GM12878 (cell line): Measurements from ENCODE around the gene KDM5C. TPM values are rescaled to one million over a fixed set of nuclear protein-coding genes. Genes with fewer than 3 reads are reported as not detected.

ENCODE experiments used
- ATAC-seq: fragments of 200-7000 bp; cut with Tn5 transposase; 3 replicates; pipeline ENCODE4 v1.9.1; 2020; ENCODE audit warnings: mild to moderate bottlenecking, moderate library complexity
- BruUV-seq: library from RNA; stranded (reverse); fragments of 400-500 nt; replicated peaks from 2 replicates; lab custom pipeline; 2021; lab: Mats Ljungman, UMichigan
- CTCF ChIA-PET: fragments of 300-600 bp; sonication (Branson Sonifier 250); formaldehyde crosslinking; extraction: SDS; loops from one replicate; lab custom pipeline; 2021; ENCODE audit warnings: inconsistent platforms; lab: Yijun Ruan, JAX
- POLR2A ChIA-PET: fragments of 350-600 bp; formaldehyde crosslinking; extraction: SDS; loops from one replicate; lab custom pipeline; 2021; ENCODE audit warnings: inconsistent platforms; lab: Charles Lee
- RAD21 ChIA-PET: fragments of 300-600 bp; sonication (Branson Sonifier 250); formaldehyde crosslinking; loops from one replicate; lab custom pipeline; 2023; ENCODE audit warnings: antibody characterized with exemption; ENCODE audit not compliant: unreplicated experiment; lab: Charles Lee
- SMC1A ChIA-PET: fragments of 300-600 bp; sonication (Branson Sonifier 250); formaldehyde crosslinking; loops from one replicate; lab custom pipeline; 2023; ENCODE audit not compliant: unreplicated experiment, uncharacterized antibody; lab: Charles Lee
- DNase-seq: peaks from one replicate; pipeline ENCODE4 v3.0.0-alpha.2; 2011; ENCODE audit warnings: low read depth, low spot score
- FAIRE-seq: peaks from 3 replicates; lab custom pipeline; 2011; peaks lifted over from hg19 to GRCh38; lab: Jason Lieb, UNC
- H2AFZ ChIP-seq: 2 replicates; pipeline ENCODE4 v1.6.0; 2011; ENCODE audit warnings: low read depth, low read length, control low read depth; ENCODE audit not compliant: control insufficient read depth
- H3K27ac ChIP-seq: 2 replicates; pipeline ENCODE4 v1.5.1; 2011; ENCODE audit warnings: control low read depth; ENCODE audit not compliant: control insufficient read depth, insufficient read depth
- H3K27me3 ChIP-seq, 2 experiments: replicated peaks in 1 of 2; 2 replicates each; pipeline versions ENCODE4 v1.6.0 to v1.6.1; 2011; ENCODE audit warnings: low read length in 1 of 2; ENCODE audit not compliant: control insufficient read depth in 2 of 2, insufficient read depth in 2 of 2
- H3K36me3 ChIP-seq, 2 experiments: 2 replicates each; pipeline ENCODE4 v1.5.1; 2011; ENCODE audit warnings: low read length in 1 of 2; ENCODE audit not compliant: control insufficient read depth in 2 of 2, insufficient read depth in 2 of 2
- H3K4me1 ChIP-seq: 2 replicates; pipeline ENCODE4 v1.6.1; 2011; ENCODE audit warnings: mild to moderate bottlenecking, low read length, moderate library complexity, mixed read lengths; ENCODE audit not compliant: control insufficient read depth, insufficient read depth
- H3K4me2 ChIP-seq: 2 replicates; pipeline ENCODE4 v1.6.0; 2011; ENCODE audit warnings: control low read depth; ENCODE audit not compliant: control insufficient read depth, insufficient read depth
- H3K4me3 ChIP-seq: fragments of 200-600 bp; sonication (generic); 2 replicates; pipeline ENCODE4 v1.5.1; 2016
- H3K79me2 ChIP-seq: 2 replicates; pipeline ENCODE4 v1.6.0; 2011; ENCODE audit warnings: low read length; ENCODE audit not compliant: control insufficient read depth, insufficient read depth
- H3K9ac ChIP-seq: 2 replicates; pipeline ENCODE4 v1.8.0; 2011; ENCODE audit warnings: low read length, control low read depth, mixed read lengths; ENCODE audit not compliant: control insufficient read depth, insufficient read depth
- H3K9me3 ChIP-seq: replicated peaks from 3 replicates; pipeline ENCODE4 v1.5.1; 2011; ENCODE audit warnings: mild to moderate bottlenecking, low read length; ENCODE audit not compliant: control insufficient read depth, insufficient read depth
- H4K20me1 ChIP-seq: 2 replicates; pipeline ENCODE4 v1.6.0; 2011; ENCODE audit not compliant: control insufficient read depth, insufficient read depth
- BMI1 ChIP-seq: fragments of 450-650 bp; IDR thresholded peaks from 2 replicates; pipeline ENCODE4 v1.6.1; 2016; ENCODE audit warnings: mild to moderate bottlenecking, moderate library complexity, borderline replicate concordance
- CBX3 ChIP-seq: fragments of 200-600 bp; sonication (generic); IDR thresholded peaks from 2 replicates; pipeline ENCODE4 v1.6.1; 2016; ENCODE audit warnings: low read depth, borderline replicate concordance
- CHD4 ChIP-seq: fragments of 200-600 bp; sonication (generic); IDR thresholded peaks from 2 replicates; pipeline ENCODE4 v1.6.1; 2016; ENCODE audit warnings: mild to moderate bottlenecking
- HDGF ChIP-seq: fragments of 450-650 bp; IDR thresholded peaks from 2 replicates; pipeline ENCODE4 v1.6.1; 2016; ENCODE audit warnings: antibody characterized with exemption
- MAX ChIP-seq: IDR thresholded peaks from 2 replicates; pipeline ENCODE4 v1.6.1; 2012; ENCODE audit warnings: low read depth, low read length, improper control_type of control experiment
- RAD51 ChIP-seq: fragments of 450-650 bp; IDR thresholded peaks from 2 replicates; pipeline ENCODE4 v1.6.1; 2016; ENCODE audit warnings: moderate library complexity, mild to moderate bottlenecking, inconsistent platforms
- RELA ChIP-seq: fragments of 450-650 bp; IDR thresholded peaks from 2 replicates; pipeline ENCODE4 v1.8.0; 2014; ENCODE audit warnings: borderline replicate concordance; ENCODE audit not compliant: partially characterized antibody
- SIX5 ChIP-seq: IDR thresholded peaks from 2 replicates; pipeline ENCODE4 v1.6.1; 2011; ENCODE audit warnings: mild to moderate bottlenecking, low read depth, low read length, moderate library complexity; ENCODE audit not compliant: severe bottlenecking
- TBL1XR1 ChIP-seq: IDR thresholded peaks from 2 replicates; pipeline ENCODE4 v1.6.1; 2012; ENCODE audit warnings: low read depth, low read length, improper control_type of control experiment
- USF2 ChIP-seq: IDR thresholded peaks from 2 replicates; pipeline ENCODE4 v1.6.1; 2011; ENCODE audit warnings: low read depth, low read length, improper control_type of control experiment, borderline replicate concordance
- ZNF207 ChIP-seq: fragments of 450-650 bp; IDR thresholded peaks from 2 replicates; pipeline ENCODE4 v1.6.1; 2014; ENCODE audit warnings: antibody characterized with exemption, mild to moderate bottlenecking, borderline replicate concordance
- WGBS: methylation state at CpG from one replicate; pipeline ENCODE4 v1.1.6; 2016; ENCODE audit warnings: low lambda C conversion rate; ENCODE audit not compliant: insufficient replicate concordance, insufficient coverage; ENCODE audit errors: missing lambda C conversion rate; 5-methylcytosine and 5-hydroxymethylcytosine counted together
- in situ Hi-C: fragments of 300-500 bp; cut with MboI; formaldehyde crosslinking; loops from 9 replicates; pipeline ENCODE4 v1.14.3; 2018; ENCODE audit warnings: mixed read lengths
- intact Hi-C: fragments of 100-400 bp; cut with micrococcal nuclease; formaldehyde crosslinking; loops from one replicate; pipeline ENCODE4 v1.14.2; 2022; ENCODE audit not compliant: unreplicated experiment
- polyA plus RNA-seq, 11 experiments: library from polyadenylated mRNA; depleted of rRNA in 4 of 11; unstranded in 6 of 11; stranded (reverse) in 5 of 11; fragments of >200 nt; fragmentation: Nextera tagmentation in 4 of 11; fragmentation: Illumina TruSeq in 1 of 11; extraction: Ambion mirVana in 4 of 11; extraction: Trizol in 1 of 11; gene quantifications; 1 replicate in 1 of 11; 2 replicates in 10 of 11; pipeline versions ENCODE4 v1.2.1 to v1.2.3, GENCODE V29; 2011 to 2016; ENCODE audit warnings: inconsistent platforms in 2 of 11, missing spikeins in 2 of 11, low read depth in 1 of 11
- total RNA-seq, 4 experiments: library from RNA; depleted of rRNA in 3 of 4; stranded (reverse); fragments of >200 nt in 3 of 4; fragmentation: Illumina TruSeq in 1 of 4; extraction: Trizol in 1 of 4; gene quantifications; 2 replicates each; pipeline versions ENCODE4 v1.2.1 to v1.2.3, GENCODE V29; 2013 to 2021
- TF ChIP-seq, protein P1 (sequence below): IDR thresholded peaks from 2 replicates; pipeline ENCODE4 v1.6.1; 2012; ENCODE audit warnings: low read length, inconsistent platforms
- TF ChIP-seq, protein P2 (sequence below): IDR thresholded peaks from 2 replicates; pipeline ENCODE4 v1.6.1; 2012; ENCODE audit warnings: improper control_type of control experiment, low read depth, low read length; ENCODE audit not compliant: insufficient replicate concordance
- TF ChIP-seq, protein P3 (sequence below): IDR thresholded peaks from 2 replicates; pipeline ENCODE4 v1.6.1; 2011; ENCODE audit warnings: mild to moderate bottlenecking, low read depth, low read length, moderate library complexity; ENCODE audit not compliant: insufficient replicate concordance

Gene KDM5C
- total and polyA plus RNA-seq, 10 of the 15 experiments (the other 5 are each of a cell fraction or from before 2014, with no cell fraction given), result 1.5 to 110 (median 53.0) TPM

DNA sequence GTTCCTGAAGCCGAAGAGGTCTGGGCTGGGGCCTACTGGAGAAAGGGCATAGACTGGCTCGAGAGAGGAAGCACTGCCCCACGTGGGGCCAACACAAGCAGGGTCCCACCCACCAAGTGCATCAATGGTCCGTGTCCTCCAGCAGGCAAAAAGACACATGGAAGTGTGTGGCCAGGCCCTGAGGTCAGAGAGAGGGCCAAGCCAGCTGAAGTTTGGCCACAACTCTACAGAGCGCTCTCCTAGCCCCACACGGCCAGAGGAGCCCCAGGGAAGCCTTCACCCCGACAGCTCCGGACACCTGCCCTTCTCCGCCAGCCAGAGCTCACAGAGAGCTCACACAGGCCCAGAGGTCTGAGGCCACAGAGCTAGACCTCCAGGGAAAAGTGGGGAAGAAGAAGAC lies 8.5 kb upstream of the KDM5C start:
- ChIA-PET CTCF (no interaction called here), POLR2A (no interaction called here), SMC1A (no interaction called here), RAD21 (no interaction called here)
- WGBS, result 29% methylated on average over 9 of the region's 9 CpGs
- H4K20me1 ChIP-seq, result no peaks in the 10 kb centered on the region
- no peak overlapping the region for H3K4me3 ChIP-seq
- no peaks in the 10 kb centered on the region for H3K36me3 ChIP-seq
- intact Hi-C loops (no loop called here), in situ Hi-C loops (no loop called here)
- H3K9ac ChIP-seq, result no peak overlapping the region
- DNase-seq, result no peak
- H3K4me2 ChIP-seq, result no peak overlapping the region
- H3K27ac ChIP-seq, result no peak overlapping the region
- ATAC-seq, result no peak
- no peak for FAIRE-seq
- no TSS peak for BruUV-seq
- H3K27me3 ChIP-seq, result no peaks in the 10 kb centered on the region; a peak in 1 of 4 replicates
- H3K4me1 ChIP-seq, result no peaks in the 10 kb centered on the region
- TF ChIP-seq CHD4 (no peak), USF2 (no peak), BMI1 (no peak), CBX3 (no peak), SIX5 (no peak), ZNF207 (no peak), TBL1XR1 (no peak), HDGF (no peak), RAD51 (no peak), RELA (no peak), MAX (no peak)
- TF ChIP-seq, protein P1, sequence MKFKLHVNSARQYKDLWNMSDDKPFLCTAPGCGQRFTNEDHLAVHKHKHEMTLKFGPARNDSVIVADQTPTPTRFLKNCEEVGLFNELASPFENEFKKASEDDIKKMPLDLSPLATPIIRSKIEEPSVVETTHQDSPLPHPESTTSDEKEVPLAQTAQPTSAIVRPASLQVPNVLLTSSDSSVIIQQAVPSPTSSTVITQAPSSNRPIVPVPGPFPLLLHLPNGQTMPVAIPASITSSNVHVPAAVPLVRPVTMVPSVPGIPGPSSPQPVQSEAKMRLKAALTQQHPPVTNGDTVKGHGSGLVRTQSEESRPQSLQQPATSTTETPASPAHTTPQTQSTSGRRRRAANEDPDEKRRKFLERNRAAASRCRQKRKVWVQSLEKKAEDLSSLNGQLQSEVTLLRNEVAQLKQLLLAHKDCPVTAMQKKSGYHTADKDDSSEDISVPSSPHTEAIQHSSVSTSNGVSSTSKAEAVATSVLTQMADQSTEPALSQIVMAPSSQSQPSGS, result no peak
- TF ChIP-seq, protein P2, sequence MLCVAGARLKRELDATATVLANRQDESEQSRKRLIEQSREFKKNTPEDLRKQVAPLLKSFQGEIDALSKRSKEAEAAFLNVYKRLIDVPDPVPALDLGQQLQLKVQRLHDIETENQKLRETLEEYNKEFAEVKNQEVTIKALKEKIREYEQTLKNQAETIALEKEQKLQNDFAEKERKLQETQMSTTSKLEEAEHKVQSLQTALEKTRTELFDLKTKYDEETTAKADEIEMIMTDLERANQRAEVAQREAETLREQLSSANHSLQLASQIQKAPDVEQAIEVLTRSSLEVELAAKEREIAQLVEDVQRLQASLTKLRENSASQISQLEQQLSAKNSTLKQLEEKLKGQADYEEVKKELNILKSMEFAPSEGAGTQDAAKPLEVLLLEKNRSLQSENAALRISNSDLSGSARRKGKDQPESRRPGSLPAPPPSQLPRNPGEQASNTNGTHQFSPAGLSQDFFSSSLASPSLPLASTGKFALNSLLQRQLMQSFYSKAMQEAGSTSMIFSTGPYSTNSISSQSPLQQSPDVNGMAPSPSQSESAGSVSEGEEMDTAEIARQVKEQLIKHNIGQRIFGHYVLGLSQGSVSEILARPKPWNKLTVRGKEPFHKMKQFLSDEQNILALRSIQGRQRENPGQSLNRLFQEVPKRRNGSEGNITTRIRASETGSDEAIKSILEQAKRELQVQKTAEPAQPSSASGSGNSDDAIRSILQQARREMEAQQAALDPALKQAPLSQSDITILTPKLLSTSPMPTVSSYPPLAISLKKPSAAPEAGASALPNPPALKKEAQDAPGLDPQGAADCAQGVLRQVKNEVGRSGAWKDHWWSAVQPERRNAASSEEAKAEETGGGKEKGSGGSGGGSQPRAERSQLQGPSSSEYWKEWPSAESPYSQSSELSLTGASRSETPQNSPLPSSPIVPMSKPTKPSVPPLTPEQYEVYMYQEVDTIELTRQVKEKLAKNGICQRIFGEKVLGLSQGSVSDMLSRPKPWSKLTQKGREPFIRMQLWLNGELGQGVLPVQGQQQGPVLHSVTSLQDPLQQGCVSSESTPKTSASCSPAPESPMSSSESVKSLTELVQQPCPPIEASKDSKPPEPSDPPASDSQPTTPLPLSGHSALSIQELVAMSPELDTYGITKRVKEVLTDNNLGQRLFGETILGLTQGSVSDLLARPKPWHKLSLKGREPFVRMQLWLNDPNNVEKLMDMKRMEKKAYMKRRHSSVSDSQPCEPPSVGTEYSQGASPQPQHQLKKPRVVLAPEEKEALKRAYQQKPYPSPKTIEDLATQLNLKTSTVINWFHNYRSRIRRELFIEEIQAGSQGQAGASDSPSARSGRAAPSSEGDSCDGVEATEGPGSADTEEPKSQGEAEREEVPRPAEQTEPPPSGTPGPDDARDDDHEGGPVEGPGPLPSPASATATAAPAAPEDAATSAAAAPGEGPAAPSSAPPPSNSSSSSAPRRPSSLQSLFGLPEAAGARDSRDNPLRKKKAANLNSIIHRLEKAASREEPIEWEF, result no peak
- TF ChIP-seq, protein P3, sequence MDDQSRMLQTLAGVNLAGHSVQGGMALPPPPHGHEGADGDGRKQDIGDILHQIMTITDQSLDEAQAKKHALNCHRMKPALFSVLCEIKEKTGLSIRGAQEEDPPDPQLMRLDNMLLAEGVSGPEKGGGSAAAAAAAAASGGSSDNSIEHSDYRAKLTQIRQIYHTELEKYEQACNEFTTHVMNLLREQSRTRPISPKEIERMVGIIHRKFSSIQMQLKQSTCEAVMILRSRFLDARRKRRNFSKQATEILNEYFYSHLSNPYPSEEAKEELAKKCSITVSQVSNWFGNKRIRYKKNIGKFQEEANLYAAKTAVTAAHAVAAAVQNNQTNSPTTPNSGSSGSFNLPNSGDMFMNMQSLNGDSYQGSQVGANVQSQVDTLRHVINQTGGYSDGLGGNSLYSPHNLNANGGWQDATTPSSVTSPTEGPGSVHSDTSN, result no peak
- H3K79me2 ChIP-seq, result no peaks in the 10 kb centered on the region
- no peaks in the 10 kb centered on the region for H3K9me3 ChIP-seq
- no peak overlapping the region for H2AFZ ChIP-seq
